HEK293T (cell line): Measurements from ENCODE around the gene SNRNP200.

Source experiments
- CTCF ChIA-PET: fragments of 350-600 bp; formaldehyde crosslinking; extraction: SDS; loops from one replicate; lab custom pipeline; 2021; ENCODE audit warnings: antibody characterized with exemption, inconsistent platforms; lab: Yijun Ruan, JAX
- POLR2A ChIA-PET: fragments of 350-600 bp; formaldehyde crosslinking; extraction: SDS; loops from one replicate; lab custom pipeline; 2020; ENCODE audit warnings: antibody characterized with exemption, inconsistent platforms; lab: Yijun Ruan, JAX
- DNase-seq: peaks from one replicate; pipeline ENCODE4 v3.0.0; 2012; ENCODE audit warnings: mixed read lengths; ENCODE audit errors: extremely low spot score
- ARNT ChIP-seq: fragments of 450-650 bp; IDR thresholded peaks from 2 replicates; pipeline ENCODE4 v1.6.1; 2017; ENCODE audit warnings: mild to moderate bottlenecking
- BHLHE40 ChIP-seq: fragments of 450-650 bp; IDR thresholded peaks from 2 replicates; pipeline ENCODE4 v1.6.1; 2016; ENCODE audit warnings: mild to moderate bottlenecking, moderate library complexity, borderline replicate concordance
- CTBP1 ChIP-seq: fragments of 450-650 bp; IDR thresholded peaks from 2 replicates; pipeline ENCODE4 v1.6.1; 2016; ENCODE audit warnings: borderline replicate concordance
- ELF4 ChIP-seq: fragments of 450-650 bp; IDR thresholded peaks from 2 replicates; pipeline ENCODE4 v1.6.1; 2017; ENCODE audit warnings: antibody characterized with exemption
- FOXA1 ChIP-seq: fragments of 450-650 bp; IDR thresholded peaks from 2 replicates; pipeline ENCODE4 v1.6.1; 2016; ENCODE audit warnings: mild to moderate bottlenecking
- FOXK2 ChIP-seq: fragments of 450-650 bp; IDR thresholded peaks from 2 replicates; pipeline ENCODE4 v1.6.1; 2016; ENCODE audit warnings: mild to moderate bottlenecking
- FOXM1 ChIP-seq: fragments of 450-650 bp; IDR thresholded peaks from 2 replicates; pipeline ENCODE4 v1.6.1; 2017; ENCODE audit warnings: mild to moderate bottlenecking, borderline replicate concordance
- HDGF ChIP-seq: fragments of 450-650 bp; IDR thresholded peaks from 2 replicates; pipeline ENCODE4 v1.6.1; 2017; ENCODE audit warnings: antibody characterized with exemption, borderline replicate concordance
- L3MBTL2 ChIP-seq: fragments of 450-650 bp; conservative IDR thresholded peaks from 2 replicates; pipeline ENCODE4 v1.6.1; 2016; ENCODE audit warnings: mild to moderate bottlenecking
- LEF1 ChIP-seq: fragments of 450-650 bp; IDR thresholded peaks from 2 replicates; pipeline ENCODE4 v1.6.1; 2017; ENCODE audit warnings: mild to moderate bottlenecking, borderline replicate concordance
- NFRKB ChIP-seq: fragments of 450-650 bp; IDR thresholded peaks from 2 replicates; pipeline ENCODE4 v1.6.1; 2016; ENCODE audit warnings: mild to moderate bottlenecking, moderate library complexity
- SP1 ChIP-seq: fragments of 450-650 bp; IDR thresholded peaks from 2 replicates; pipeline ENCODE4 v1.6.1; 2017
- SUZ12 ChIP-seq: fragments of 450-650 bp; IDR thresholded peaks from 2 replicates; pipeline ENCODE4 v1.6.1; 2016; ENCODE audit warnings: mild to moderate bottlenecking
- TARDBP ChIP-seq: fragments of 450-650 bp; IDR thresholded peaks from 2 replicates; pipeline ENCODE4 v1.6.1; 2016
- ZNF384 ChIP-seq: fragments of 450-650 bp; IDR thresholded peaks from 2 replicates; pipeline ENCODE4 v1.6.1; 2016
- TF ChIP-seq, protein P1 (sequence below): fragments of 450-650 bp; IDR thresholded peaks from 2 replicates; pipeline ENCODE4 v1.6.1; 2016

Gene SNRNP200

DNA sequence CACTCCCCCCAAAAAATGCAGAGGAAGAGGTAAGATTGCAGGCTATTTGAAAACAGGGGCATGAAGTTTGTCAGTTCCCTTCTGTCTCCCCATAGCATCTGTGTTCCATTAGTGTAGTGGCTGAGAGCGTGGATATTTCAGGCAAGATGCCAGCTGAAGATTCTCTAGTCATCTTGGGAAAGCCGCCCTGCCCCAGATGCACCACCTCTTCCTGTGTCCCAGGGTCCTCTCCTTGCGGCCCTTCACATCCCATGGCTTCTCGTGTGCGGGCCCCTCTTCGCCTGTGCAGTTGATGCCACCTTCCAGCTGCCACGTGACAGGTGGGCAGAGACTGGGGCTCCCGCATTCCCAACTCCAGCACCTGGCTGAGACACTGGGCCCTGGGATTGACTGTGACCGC, 55.7 kb downstream of the SNRNP200 start:
- no peak for DNase-seq
- POLR2A ChIA-PET: no interaction called here
- CTCF ChIA-PET: interaction anchor here (0.6 kb wide), 1 partner anchor 625 kb away, joined by 3 read pairs; no protein-coding TSS in a partner anchor
- TF ChIP-seq SP1 (no peak), FOXA1 (no peak), ELF4 (no peak), SUZ12 (no peak)

DNA sequence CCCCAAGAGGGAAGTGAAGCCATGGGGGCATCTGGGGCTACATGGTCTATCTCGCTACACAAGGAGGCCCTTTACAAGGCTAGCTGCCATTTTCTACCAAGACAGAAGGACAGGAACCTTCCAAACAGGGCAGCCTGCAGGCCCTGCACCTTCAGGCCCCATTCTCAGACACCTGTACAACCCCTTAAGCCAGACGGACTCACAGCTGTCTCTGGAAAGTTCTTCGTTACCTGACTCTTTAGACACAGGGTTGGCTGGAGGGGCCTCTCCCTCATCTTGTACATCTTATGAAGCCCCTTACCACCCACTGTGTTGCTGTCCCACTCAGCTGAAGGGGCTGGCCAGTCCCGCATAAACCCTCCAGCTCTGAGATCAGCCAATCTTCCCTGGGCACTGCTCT, 56.7 kb downstream of the SNRNP200 start:
- TF ChIP-seq HDGF (no peak), FOXA1 (no peak), L3MBTL2 (no peak), FOXK2 (no peak), TARDBP (no peak), LEF1 (no peak), ZNF384 (no peak)
- ChIA-PET POLR2A (interaction anchor here (0.9 kb wide), 1 partner anchor 11 kb away, joined by 3 read pairs; no protein-coding TSS in a partner anchor), CTCF (interaction anchor here (0.6 kb wide), 1 partner anchor 19 kb away, joined by 10 read pairs; no protein-coding TSS in a partner anchor)
- DNase-seq: no peak

DNA sequence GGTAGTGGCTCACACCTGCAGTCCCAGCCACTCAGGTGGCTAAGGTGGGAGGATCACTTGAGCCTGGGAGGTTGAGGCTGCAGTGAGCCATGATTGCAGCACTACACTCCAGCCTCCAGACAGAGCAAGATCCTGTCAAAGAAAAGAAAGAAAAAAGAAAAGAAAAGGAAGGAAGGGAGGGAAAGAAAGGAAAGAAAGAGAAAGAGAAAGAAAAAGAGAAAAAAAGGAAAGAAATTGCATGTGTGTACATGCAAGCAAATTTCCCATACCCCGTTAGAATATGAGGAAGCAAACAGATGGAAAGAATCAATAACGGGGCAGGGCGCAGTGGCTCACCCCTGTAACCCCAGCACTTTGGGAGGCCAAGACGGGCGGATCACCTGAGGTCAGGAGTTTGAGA, 57.5 kb downstream of the SNRNP200 start:
- no peak for TF ChIP-seq FOXK2
- TF ChIP-seq BHLHE40: no peak
- no peak for TF ChIP-seq ARNT
- TF ChIP-seq SP1: no peak
- TF ChIP-seq L3MBTL2: no peak
- no peak for TF ChIP-seq CTBP1
- no peak for TF ChIP-seq NFRKB
- no peak for TF ChIP-seq FOXA1
- no peak for TF ChIP-seq TARDBP
- no peak for TF ChIP-seq ZNF384
- no peak for TF ChIP-seq ELF4
- TF ChIP-seq HDGF: no peak
- TF ChIP-seq SUZ12: no peak
- no peak for TF ChIP-seq FOXM1
- no peak for TF ChIP-seq LEF1
- TF ChIP-seq, protein P1, sequence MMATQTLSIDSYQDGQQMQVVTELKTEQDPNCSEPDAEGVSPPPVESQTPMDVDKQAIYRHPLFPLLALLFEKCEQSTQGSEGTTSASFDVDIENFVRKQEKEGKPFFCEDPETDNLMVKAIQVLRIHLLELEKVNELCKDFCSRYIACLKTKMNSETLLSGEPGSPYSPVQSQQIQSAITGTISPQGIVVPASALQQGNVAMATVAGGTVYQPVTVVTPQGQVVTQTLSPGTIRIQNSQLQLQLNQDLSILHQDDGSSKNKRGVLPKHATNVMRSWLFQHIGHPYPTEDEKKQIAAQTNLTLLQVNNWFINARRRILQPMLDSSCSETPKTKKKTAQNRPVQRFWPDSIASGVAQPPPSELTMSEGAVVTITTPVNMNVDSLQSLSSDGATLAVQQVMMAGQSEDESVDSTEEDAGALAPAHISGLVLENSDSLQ: no peak
- DNase-seq: no peak
- POLR2A ChIA-PET: interaction anchor here (0.9 kb wide), 1 partner anchor 11 kb away, joined by 3 read pairs; no protein-coding TSS in a partner anchor
- CTCF ChIA-PET: no interaction called here

DNA sequence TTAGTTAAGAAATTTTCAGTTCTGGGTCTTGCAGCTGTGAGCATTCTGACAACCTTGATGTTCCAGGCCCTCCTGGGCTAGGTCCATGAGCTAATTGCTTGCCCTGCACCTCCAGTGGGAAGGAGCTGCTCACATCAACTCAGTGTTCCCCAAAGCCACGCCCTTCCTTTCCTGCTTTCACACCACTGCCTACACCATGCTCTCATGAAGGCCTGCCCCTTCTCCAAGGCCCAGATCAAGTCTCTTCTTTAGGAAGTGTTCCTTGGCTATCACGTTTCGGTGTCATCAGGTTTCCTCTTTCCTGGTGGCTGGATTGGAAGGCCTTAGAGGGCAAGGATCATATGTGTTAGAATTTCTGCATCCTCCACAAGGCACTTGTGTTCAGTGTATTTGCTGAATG, 58.3 kb downstream of the SNRNP200 start:
- CTCF ChIA-PET: no interaction called here
- TF ChIP-seq BHLHE40 (no peak), HDGF (no peak), LEF1 (no peak), ELF4 (no peak)
- no peak for DNase-seq
- POLR2A ChIA-PET: interaction anchor here (1.0 kb wide), 1 partner anchor 39 kb away, joined by 7 read pairs; the partner anchor contains the start of gene STARD7

DNA sequence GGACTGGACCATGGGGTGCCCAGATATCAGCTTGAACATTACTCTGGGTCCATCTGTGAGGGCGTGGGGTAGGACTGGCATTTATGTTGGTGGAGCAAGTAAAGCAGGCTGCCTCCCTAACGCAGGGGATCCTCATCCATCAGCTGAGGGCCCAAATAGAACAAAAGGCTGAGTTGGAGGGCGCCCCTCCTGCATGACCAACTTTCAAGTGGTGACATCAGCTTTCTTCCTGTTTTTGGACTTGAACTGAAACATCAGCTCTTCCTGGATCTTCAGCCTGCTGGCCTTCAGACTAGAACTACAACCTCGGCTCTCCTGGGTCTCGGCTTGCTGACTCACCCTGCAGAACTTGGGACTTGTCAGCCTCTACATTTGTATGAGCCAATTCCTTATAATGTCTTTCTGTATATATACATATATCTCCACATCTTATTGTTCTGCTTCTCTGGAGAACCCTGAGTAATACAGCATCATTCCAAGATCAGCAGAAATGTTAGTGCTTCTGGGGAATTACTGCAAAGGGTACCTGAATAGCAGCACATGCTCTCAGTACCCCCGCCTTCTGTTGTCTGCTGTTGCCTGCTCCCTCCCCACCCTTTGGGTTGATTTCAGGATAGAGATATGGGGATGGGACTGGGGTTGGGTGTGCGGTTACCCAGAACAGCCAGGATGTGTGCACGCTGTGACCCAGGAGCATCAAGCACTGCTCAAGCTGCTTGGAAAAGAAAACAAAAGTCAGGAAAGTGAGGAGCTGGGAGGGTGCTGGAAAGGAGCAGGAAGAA, 59.5 kb downstream of the SNRNP200 start:
- TF ChIP-seq SUZ12: no peak
- TF ChIP-seq ELF4: no peak
- TF ChIP-seq NFRKB: no peak
- no peak for TF ChIP-seq HDGF
- TF ChIP-seq BHLHE40: no peak
- no peak for TF ChIP-seq L3MBTL2
- TF ChIP-seq SP1: no peak
- TF ChIP-seq, protein P1: no peak
- TF ChIP-seq FOXM1: no peak
- TF ChIP-seq LEF1: no peak
- TF ChIP-seq ZNF384: no peak
- TF ChIP-seq TARDBP: no peak
- no peak for TF ChIP-seq FOXA1
- no peak for DNase-seq
- POLR2A ChIA-PET: interaction anchor here (0.9 to 1.0 kb wide), 2 partner anchors 15 to 37 kb away, joined by 3 to 7 read pairs; partner anchors contain the start of gene STARD7
- CTCF ChIA-PET: no interaction called here

DNA sequence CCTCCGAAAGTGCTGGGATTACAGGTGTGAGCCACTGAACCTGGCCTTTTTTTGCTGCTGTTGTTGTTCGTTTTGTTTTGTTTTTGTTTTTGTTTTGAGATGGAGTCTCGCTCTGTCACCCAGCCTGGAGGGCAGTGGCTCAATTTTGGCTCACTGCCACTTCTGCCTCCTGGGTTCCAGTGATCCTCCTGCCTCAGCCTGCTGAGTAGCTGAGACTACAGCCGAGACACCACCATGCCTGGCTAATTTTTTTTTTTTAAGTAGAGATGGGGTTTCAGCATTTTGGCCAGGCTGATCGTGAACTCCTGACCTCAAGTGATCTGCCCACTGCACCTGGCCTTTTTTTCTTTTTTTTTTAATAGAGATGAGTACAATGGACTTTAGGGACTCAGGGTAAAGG, 61.5 kb downstream of the SNRNP200 start:
- no peak for DNase-seq
- ChIA-PET POLR2A (no interaction called here), CTCF (no interaction called here)
- TF ChIP-seq FOXM1 (no peak), LEF1 (no peak), FOXA1 (no peak), BHLHE40 (no peak), CTBP1 (no peak), FOXK2 (no peak), SP1 (no peak), ZNF384 (no peak), HDGF (no peak), NFRKB (no peak)
- TF ChIP-seq, protein P1: no peak
